Measurements from ENCODE around the gene REV1.

DNA sequence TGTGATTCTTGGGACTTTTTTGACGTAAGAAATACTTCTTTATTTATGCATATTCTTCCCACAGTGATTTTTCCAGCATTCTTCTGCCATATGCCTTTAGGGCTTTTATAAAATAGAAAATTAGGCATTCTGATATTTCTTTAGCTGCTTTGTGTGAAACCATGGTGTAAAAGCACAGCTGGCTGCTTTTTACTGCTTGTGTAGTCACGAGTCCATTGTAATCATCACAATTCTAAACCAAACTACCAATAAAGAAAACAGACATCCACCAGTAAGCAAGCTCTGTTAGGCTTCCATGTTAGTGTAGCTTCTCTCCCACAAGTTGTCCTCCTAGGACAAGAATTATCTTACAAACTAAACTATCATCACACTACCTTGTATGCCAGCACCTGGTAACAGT lies 90.0 kb downstream of the REV1 start:
- TF ChIP-seq, protein P1, sequence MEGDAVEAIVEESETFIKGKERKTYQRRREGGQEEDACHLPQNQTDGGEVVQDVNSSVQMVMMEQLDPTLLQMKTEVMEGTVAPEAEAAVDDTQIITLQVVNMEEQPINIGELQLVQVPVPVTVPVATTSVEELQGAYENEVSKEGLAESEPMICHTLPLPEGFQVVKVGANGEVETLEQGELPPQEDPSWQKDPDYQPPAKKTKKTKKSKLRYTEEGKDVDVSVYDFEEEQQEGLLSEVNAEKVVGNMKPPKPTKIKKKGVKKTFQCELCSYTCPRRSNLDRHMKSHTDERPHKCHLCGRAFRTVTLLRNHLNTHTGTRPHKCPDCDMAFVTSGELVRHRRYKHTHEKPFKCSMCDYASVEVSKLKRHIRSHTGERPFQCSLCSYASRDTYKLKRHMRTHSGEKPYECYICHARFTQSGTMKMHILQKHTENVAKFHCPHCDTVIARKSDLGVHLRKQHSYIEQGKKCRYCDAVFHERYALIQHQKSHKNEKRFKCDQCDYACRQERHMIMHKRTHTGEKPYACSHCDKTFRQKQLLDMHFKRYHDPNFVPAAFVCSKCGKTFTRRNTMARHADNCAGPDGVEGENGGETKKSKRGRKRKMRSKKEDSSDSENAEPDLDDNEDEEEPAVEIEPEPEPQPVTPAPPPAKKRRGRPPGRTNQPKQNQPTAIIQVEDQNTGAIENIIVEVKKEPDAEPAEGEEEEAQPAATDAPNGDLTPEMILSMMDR (IDR thresholded peaks at IDR 0.05): no peak
- no peak for TF ChIP-seq POLR2A (IDR thresholded peaks at IDR 0.05)
